ENCODE results near the gene CD164.

DNA sequence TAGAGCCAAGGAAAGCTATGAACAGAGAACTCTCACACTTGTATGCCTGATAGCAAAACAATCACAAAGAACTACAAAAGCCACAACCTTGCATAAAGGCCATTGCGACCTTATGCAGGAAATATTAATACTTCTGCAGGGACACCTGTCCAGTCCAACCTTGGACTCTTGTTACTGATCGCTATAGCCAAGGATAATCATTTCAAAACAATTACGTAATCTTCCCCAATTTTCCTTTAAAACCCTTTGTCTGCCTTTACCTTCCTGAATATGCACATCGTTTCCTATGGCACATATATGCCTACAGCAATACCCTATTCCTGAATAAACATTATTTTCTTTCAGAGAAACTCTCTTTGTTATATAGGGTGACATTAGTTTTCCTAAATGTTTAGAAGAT is 35.4 kb upstream of the CD164 start:
- TF ChIP-seq, protein P1, sequence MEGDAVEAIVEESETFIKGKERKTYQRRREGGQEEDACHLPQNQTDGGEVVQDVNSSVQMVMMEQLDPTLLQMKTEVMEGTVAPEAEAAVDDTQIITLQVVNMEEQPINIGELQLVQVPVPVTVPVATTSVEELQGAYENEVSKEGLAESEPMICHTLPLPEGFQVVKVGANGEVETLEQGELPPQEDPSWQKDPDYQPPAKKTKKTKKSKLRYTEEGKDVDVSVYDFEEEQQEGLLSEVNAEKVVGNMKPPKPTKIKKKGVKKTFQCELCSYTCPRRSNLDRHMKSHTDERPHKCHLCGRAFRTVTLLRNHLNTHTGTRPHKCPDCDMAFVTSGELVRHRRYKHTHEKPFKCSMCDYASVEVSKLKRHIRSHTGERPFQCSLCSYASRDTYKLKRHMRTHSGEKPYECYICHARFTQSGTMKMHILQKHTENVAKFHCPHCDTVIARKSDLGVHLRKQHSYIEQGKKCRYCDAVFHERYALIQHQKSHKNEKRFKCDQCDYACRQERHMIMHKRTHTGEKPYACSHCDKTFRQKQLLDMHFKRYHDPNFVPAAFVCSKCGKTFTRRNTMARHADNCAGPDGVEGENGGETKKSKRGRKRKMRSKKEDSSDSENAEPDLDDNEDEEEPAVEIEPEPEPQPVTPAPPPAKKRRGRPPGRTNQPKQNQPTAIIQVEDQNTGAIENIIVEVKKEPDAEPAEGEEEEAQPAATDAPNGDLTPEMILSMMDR (IDR thresholded peaks at IDR 0.05; ENCODE audit: low read length): no peak
- TF ChIP-seq EZH2 (optimal IDR thresholded peaks at IDR 0.05; ENCODE audit: low read depth, low read length) (no peak), EZH2phosphoT487 (IDR thresholded peaks at IDR 0.05; ENCODE audit: low read length) (no peak)
